ENCODE measurements around the gene UCHL3. TPM values are rescaled to one million over a fixed set of nuclear protein-coding genes. Genes with fewer than 3 reads are reported as not detected.

The UCHL3 gene
- polyA plus RNA-seq, 1 donor from 2014 or later = 47.1 TPM

DNA sequence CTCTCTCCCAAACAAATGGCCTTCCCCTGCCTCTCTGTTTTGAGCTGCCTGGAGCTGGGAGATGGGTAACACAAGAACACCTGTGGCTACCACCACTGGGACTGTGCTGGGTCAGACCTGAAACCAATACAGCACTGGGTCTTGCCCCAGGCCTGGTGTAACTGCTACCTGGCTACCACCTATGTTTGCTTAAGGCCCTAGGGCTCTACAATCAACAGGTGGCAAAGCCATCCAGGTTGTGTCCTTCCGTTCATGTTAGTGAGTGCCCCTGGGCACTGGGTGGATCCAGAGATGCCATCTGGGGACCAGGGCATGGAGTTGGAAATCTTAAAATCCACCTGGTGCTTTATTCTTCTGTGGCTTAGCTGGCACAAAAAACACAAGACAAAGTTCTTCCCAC, 67.6 kb downstream of the UCHL3 start:
- no peak overlapping the region for H3K9ac ChIP-seq (ENCODE audit: low read length)
- no peak overlapping the region for H3K4me2 ChIP-seq (ENCODE audit: low read length)
- TF ChIP-seq SMC3 (conservative IDR thresholded peaks at IDR 0.05; ENCODE audit: poor library complexity) = no peak
- no peak for TF ChIP-seq MXI1 (conservative IDR thresholded peaks at IDR 0.05; ENCODE audit: poor library complexity, severe bottlenecking)
- TF ChIP-seq RAD21 (conservative IDR thresholded peaks at IDR 0.05) = no peak
- TF ChIP-seq, protein P1, sequence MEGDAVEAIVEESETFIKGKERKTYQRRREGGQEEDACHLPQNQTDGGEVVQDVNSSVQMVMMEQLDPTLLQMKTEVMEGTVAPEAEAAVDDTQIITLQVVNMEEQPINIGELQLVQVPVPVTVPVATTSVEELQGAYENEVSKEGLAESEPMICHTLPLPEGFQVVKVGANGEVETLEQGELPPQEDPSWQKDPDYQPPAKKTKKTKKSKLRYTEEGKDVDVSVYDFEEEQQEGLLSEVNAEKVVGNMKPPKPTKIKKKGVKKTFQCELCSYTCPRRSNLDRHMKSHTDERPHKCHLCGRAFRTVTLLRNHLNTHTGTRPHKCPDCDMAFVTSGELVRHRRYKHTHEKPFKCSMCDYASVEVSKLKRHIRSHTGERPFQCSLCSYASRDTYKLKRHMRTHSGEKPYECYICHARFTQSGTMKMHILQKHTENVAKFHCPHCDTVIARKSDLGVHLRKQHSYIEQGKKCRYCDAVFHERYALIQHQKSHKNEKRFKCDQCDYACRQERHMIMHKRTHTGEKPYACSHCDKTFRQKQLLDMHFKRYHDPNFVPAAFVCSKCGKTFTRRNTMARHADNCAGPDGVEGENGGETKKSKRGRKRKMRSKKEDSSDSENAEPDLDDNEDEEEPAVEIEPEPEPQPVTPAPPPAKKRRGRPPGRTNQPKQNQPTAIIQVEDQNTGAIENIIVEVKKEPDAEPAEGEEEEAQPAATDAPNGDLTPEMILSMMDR (IDR thresholded peaks at IDR 0.05; ENCODE audit: poor library complexity, severe bottlenecking) = no peak
- TF ChIP-seq, protein P2, sequence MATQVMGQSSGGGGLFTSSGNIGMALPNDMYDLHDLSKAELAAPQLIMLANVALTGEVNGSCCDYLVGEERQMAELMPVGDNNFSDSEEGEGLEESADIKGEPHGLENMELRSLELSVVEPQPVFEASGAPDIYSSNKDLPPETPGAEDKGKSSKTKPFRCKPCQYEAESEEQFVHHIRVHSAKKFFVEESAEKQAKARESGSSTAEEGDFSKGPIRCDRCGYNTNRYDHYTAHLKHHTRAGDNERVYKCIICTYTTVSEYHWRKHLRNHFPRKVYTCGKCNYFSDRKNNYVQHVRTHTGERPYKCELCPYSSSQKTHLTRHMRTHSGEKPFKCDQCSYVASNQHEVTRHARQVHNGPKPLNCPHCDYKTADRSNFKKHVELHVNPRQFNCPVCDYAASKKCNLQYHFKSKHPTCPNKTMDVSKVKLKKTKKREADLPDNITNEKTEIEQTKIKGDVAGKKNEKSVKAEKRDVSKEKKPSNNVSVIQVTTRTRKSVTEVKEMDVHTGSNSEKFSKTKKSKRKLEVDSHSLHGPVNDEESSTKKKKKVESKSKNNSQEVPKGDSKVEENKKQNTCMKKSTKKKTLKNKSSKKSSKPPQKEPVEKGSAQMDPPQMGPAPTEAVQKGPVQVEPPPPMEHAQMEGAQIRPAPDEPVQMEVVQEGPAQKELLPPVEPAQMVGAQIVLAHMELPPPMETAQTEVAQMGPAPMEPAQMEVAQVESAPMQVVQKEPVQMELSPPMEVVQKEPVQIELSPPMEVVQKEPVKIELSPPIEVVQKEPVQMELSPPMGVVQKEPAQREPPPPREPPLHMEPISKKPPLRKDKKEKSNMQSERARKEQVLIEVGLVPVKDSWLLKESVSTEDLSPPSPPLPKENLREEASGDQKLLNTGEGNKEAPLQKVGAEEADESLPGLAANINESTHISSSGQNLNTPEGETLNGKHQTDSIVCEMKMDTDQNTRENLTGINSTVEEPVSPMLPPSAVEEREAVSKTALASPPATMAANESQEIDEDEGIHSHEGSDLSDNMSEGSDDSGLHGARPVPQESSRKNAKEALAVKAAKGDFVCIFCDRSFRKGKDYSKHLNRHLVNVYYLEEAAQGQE (IDR thresholded peaks at IDR 0.05; ENCODE audit: borderline replicate concordance) = no peak
- TF ChIP-seq EZH2 (IDR thresholded peaks at IDR 0.05; ENCODE audit: borderline replicate concordance, insufficient read depth, low read length, poor library complexity, severe bottlenecking) = no peak
- no peak for TF ChIP-seq POLR2AphosphoS5 (IDR thresholded peaks at IDR 0.05)
- TF ChIP-seq TAF1 (IDR thresholded peaks at IDR 0.05; ENCODE audit: low read depth) = no peak
- TF ChIP-seq EP300 (conservative IDR thresholded peaks at IDR 0.05; ENCODE audit: poor library complexity, severe bottlenecking) = no peak
- H3K9me2 ChIP-seq (ENCODE audit: insufficient read depth, low read length) = no peaks in the 10 kb centered on the region
- no peaks in the 10 kb centered on the region for H3K9me3 ChIP-seq (ENCODE audit: low read length)
- H4K20me1 ChIP-seq (ENCODE audit: insufficient read depth) = no peaks in the 10 kb centered on the region
- H3K4me3 ChIP-seq (ENCODE audit: low read length) = no peak overlapping the region
- no peak overlapping the region for H3K27ac ChIP-seq (ENCODE audit: low read length)
- H2AFZ ChIP-seq (ENCODE audit: low read depth, low read length) = no peak overlapping the region
- no peaks in the 10 kb centered on the region for H3K79me2 ChIP-seq (replicated peaks; ENCODE audit: insufficient read depth, low read length)
- no peaks in the 10 kb centered on the region for H3K36me3 ChIP-seq (ENCODE audit: insufficient read depth, low read length)
- no peaks in the 10 kb centered on the region for H3F3A ChIP-seq (ENCODE audit: insufficient read depth, low read length, poor library complexity, severe bottlenecking)
- H3K27me3 ChIP-seq (ENCODE audit: insufficient read depth, low read depth, low read length) = no peaks in the 10 kb centered on the region

DNA sequence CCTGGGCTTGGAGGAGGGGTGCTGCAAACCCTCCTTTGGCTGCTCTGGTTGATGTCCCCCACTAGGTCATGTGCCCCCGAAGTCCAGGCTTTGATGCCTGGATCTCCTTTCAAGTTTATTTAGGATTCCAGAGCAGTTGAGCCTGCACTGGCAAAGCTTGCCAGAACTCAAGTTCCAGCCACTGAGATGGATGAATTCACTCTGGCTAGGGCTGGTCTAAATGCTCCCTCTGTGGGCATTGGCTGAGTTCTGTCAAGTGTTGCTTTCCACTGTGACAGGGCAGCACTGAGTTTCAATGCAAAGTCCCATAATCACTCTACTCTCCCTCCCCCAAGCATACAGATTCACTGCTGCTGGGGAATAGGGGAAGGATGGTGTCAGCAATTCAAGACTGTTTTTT, 68.7 kb downstream of the UCHL3 start:
- H3K36me3 ChIP-seq (ENCODE audit: insufficient read depth, low read length) = no peaks in the 10 kb centered on the region
- TF ChIP-seq RAD21 (conservative IDR thresholded peaks at IDR 0.05) (no peak), EZH2 (IDR thresholded peaks at IDR 0.05; ENCODE audit: borderline replicate concordance, insufficient read depth, low read length, poor library complexity, severe bottlenecking) (no peak)
- TF ChIP-seq, protein P1 (IDR thresholded peaks at IDR 0.05; ENCODE audit: poor library complexity, severe bottlenecking) = no peak
- TF ChIP-seq, protein P2 (IDR thresholded peaks at IDR 0.05; ENCODE audit: borderline replicate concordance) = no peak
- no peaks in the 10 kb centered on the region for H3K79me2 ChIP-seq (replicated peaks; ENCODE audit: insufficient read depth, low read length)
- no peaks in the 10 kb centered on the region for H3K9me2 ChIP-seq (ENCODE audit: insufficient read depth, low read length)
- no peaks in the 10 kb centered on the region for H3K27me3 ChIP-seq (ENCODE audit: insufficient read depth, low read depth, low read length)
- no peak overlapping the region for H3K9ac ChIP-seq (ENCODE audit: low read length)
- H3K27ac ChIP-seq (ENCODE audit: low read length) = no peak overlapping the region
- H3K4me2 ChIP-seq (ENCODE audit: low read length) = no peak overlapping the region
- H3K9me3 ChIP-seq (ENCODE audit: low read length) = no peaks in the 10 kb centered on the region
- no peaks in the 10 kb centered on the region for H4K20me1 ChIP-seq (ENCODE audit: insufficient read depth)
- H3F3A ChIP-seq (ENCODE audit: insufficient read depth, low read length, poor library complexity, severe bottlenecking) = no peaks in the 10 kb centered on the region
- no peak overlapping the region for H2AFZ ChIP-seq (ENCODE audit: low read depth, low read length)
- no peak overlapping the region for H3K4me3 ChIP-seq (ENCODE audit: low read length)
